CD14-positive monocyte (primary cell): ENCODE results near the gene FHIT. TPM values are rescaled to one million over a fixed set of nuclear protein-coding genes. Genes with fewer than 3 reads are reported as not detected.

Source experiments
- DNase-seq, 3 donors: peaks; one replicate each; pipeline ENCODE4 v3.0.0-alpha.2; 2011 to 2022
- H2AFZ ChIP-seq: 2 replicates; pipeline ENCODE4 v1.6.0; 2012; ENCODE audit warnings: mild to moderate bottlenecking, low read depth, low read length, inconsistent platforms; ENCODE audit not compliant: insufficient read depth, poor library complexity, severe bottlenecking
- H3K27ac ChIP-seq, 2 donors: 1 replicate in 1 of 2; 2 replicates in 1 of 2; pipeline ENCODE4 v1.5.1; 2012 to 2013; ENCODE audit warnings: low read length in 2 of 2, control low read depth in 1 of 2, inconsistent platforms in 1 of 2, low read depth in 1 of 2, mild to moderate bottlenecking in 1 of 2
- H3K27me3 ChIP-seq, 2 donors: one replicate each; pipeline versions ENCODE4 v1.6.0 to v1.6.1; 2011 to 2013; ENCODE audit warnings: low read length in 2 of 2; ENCODE audit not compliant: control insufficient read depth in 2 of 2, insufficient read depth in 2 of 2
- H3K36me3 ChIP-seq, 2 donors: replicated peaks in 1 of 2; 1 replicate in 1 of 2; 2 replicates in 1 of 2; pipeline versions ENCODE4 v1.5.1 to v1.6.1; 2012 to 2013; ENCODE audit warnings: low read length in 2 of 2, control low read depth in 1 of 2, inconsistent platforms in 1 of 2, mild to moderate bottlenecking in 1 of 2; ENCODE audit not compliant: insufficient read depth in 2 of 2, control insufficient read depth in 1 of 2
- H3K4me1 ChIP-seq, 2 donors: 1 replicate in 1 of 2; 2 replicates in 1 of 2; pipeline versions ENCODE4 v1.5.1 to v1.6.1; 2012 to 2013; ENCODE audit warnings: low read length in 2 of 2, control low read depth in 1 of 2, inconsistent platforms in 1 of 2, mild to moderate bottlenecking in 1 of 2, moderate library complexity in 1 of 2; ENCODE audit not compliant: insufficient read depth in 2 of 2, control insufficient read depth in 1 of 2
- H3K4me2 ChIP-seq: replicated peaks from 2 replicates; pipeline ENCODE3; 2012; ENCODE audit warnings: low read length, moderate library complexity, mild to moderate bottlenecking; ENCODE audit not compliant: poor library complexity, severe bottlenecking; ENCODE audit errors: extremely low read depth
- H3K4me3 ChIP-seq, 3 experiments: fragments of 200-600 bp in 1 of 3; sonication (generic) in 1 of 3; replicated peaks in 1 of 3; 1 replicate in 2 of 3; 2 replicates in 1 of 3; pipeline ENCODE4 v1.5.1; 2011 to 2013; ENCODE audit warnings: low read length in 3 of 3, mild to moderate bottlenecking in 3 of 3, control low read depth in 2 of 3, low read depth in 2 of 3, inconsistent platforms in 1 of 3, moderate library complexity in 1 of 3
- H3K79me2 ChIP-seq: 2 replicates; pipeline ENCODE4 v1.6.0; 2012; ENCODE audit warnings: mild to moderate bottlenecking, control low read depth, inconsistent platforms, low read length, moderate library complexity; ENCODE audit not compliant: insufficient read depth
- H3K9ac ChIP-seq: 2 replicates; pipeline ENCODE4 v1.6.0; 2017; ENCODE audit warnings: low read length, mild to moderate bottlenecking; ENCODE audit not compliant: insufficient read depth, poor library complexity, severe bottlenecking
- H3K9me3 ChIP-seq, 2 donors: replicated peaks in 1 of 2; 1 replicate in 1 of 2; 2 replicates in 1 of 2; pipeline versions ENCODE4 v1.5.1 to v1.6.1; 2012 to 2013; ENCODE audit warnings: low read length in 2 of 2, control low read depth in 1 of 2; ENCODE audit not compliant: control insufficient read depth in 1 of 2, insufficient read depth in 1 of 2
- H4K20me1 ChIP-seq: 2 replicates; pipeline ENCODE4 v1.6.0; 2012; ENCODE audit warnings: mild to moderate bottlenecking, low read length, control low read depth, moderate library complexity; ENCODE audit not compliant: insufficient read depth
- H3K27ac Mint-ChIP-seq, 7 donors: one replicate each; pipeline ENCODE4 v1.8.0; 2020; ENCODE audit warnings: mild to moderate bottlenecking in 7 of 7, mixed read lengths in 7 of 7, moderate library complexity in 6 of 7, inconsistent platforms in 2 of 7
- H3K27me3 Mint-ChIP-seq, 3 donors: one replicate each; pipeline ENCODE4 v1.8.0; 2021 to 2022; ENCODE audit warnings: low read depth in 3 of 3, mild to moderate bottlenecking in 3 of 3, mixed read lengths in 3 of 3, moderate library complexity in 3 of 3, inconsistent platforms in 1 of 3
- H3K36me3 Mint-ChIP-seq, 2 donors: one replicate each; pipeline ENCODE4 v1.8.0; 2020; ENCODE audit warnings: mixed read lengths in 2 of 2, inconsistent platforms in 1 of 2, mild to moderate bottlenecking in 1 of 2
- H3K4me1 Mint-ChIP-seq: one replicate; pipeline ENCODE4 v1.8.0; 2020; ENCODE audit warnings: mild to moderate bottlenecking, mixed read lengths
- H3K4me3 Mint-ChIP-seq, 2 donors: one replicate each; pipeline ENCODE4 v1.8.0; 2020; ENCODE audit warnings: mild to moderate bottlenecking in 2 of 2, mixed read lengths in 2 of 2, moderate library complexity in 1 of 2
- H3K9me3 Mint-ChIP-seq, 7 donors: one replicate each; pipeline ENCODE4 v1.8.0; 2020 to 2022; ENCODE audit warnings: mixed read lengths in 7 of 7, mild to moderate bottlenecking in 6 of 7, moderate library complexity in 6 of 7, inconsistent platforms in 2 of 7
- CTCF ChIP-seq: fragments of 200-600 bp; IDR thresholded peaks from one replicate; pipeline ENCODE4 v1.8.0; 2022; ENCODE audit warnings: antibody characterized with exemption, mild to moderate bottlenecking
- WGBS: methylation state at CpG from one replicate; pipeline ENCODE4 v1.1.5; 2013; ENCODE audit warnings: missing lambda C conversion rate; ENCODE audit not compliant: insufficient coverage; 5-methylcytosine and 5-hydroxymethylcytosine counted together
- intact Hi-C, 2 donors: fragments of 100-400 bp; cut with micrococcal nuclease; formaldehyde crosslinking; loops; one replicate each; pipeline versions ENCODE4 v1.15.0 to v1.15.1; 2023
- polyA plus RNA-seq, 3 donors: library from polyadenylated mRNA; depleted of rRNA in 1 of 3; unstranded in 2 of 3; stranded (reverse) in 1 of 3; fragments of 300-500 nt in 2 of 3; fragments of >200 nt in 1 of 3; fragmentation: Illumina TruSeq in 2 of 3; gene quantifications; 1 replicate in 2 of 3; 2 replicates in 1 of 3; pipeline ENCODE4 v1.2.3, GENCODE V29; 2012 to 2021

The FHIT gene
- polyA plus RNA-seq, 3 donors: 1.7 to 3.4 (median 3.2) TPM

GRCh38 chr3:60131618-60132017 is 1119.6 kb downstream of the FHIT start:
- H3K36me3 Mint-ChIP-seq: no peaks in the 10 kb centered on the region
- no peaks in the 10 kb centered on the region for H3K27me3 ChIP-seq
- no peak for DNase-seq
- peaks cover 0 to 3% (median 0%) of the 10 kb centered on the region in 7 donors for H3K9me3 Mint-ChIP-seq
- H2AFZ ChIP-seq: no peak overlapping the region
- H3K9me3 ChIP-seq: no peaks in the 10 kb centered on the region
- H4K20me1 ChIP-seq: no peaks in the 10 kb centered on the region
- H3K9ac ChIP-seq: no peak overlapping the region
- no peak overlapping the region for H3K4me3 ChIP-seq
- H3K36me3 ChIP-seq: no peaks in the 10 kb centered on the region
- H3K4me2 ChIP-seq: no peak overlapping the region
- H3K4me1 ChIP-seq: no peaks in the 10 kb centered on the region
- H3K27ac ChIP-seq: no peak overlapping the region
- H3K4me3 Mint-ChIP-seq: no peak overlapping the region
- no peaks in the 10 kb centered on the region for H3K79me2 ChIP-seq
- intact Hi-C loops: no loop called here
- H3K27ac Mint-ChIP-seq: peak overlapping the region in 1 of 7 donors; percentile 18
- H3K27me3 Mint-ChIP-seq: peaks cover 0 to 4% (median 1%) of the 10 kb centered on the region in 3 donors
- H3K4me1 Mint-ChIP-seq: peaks cover 7% of the 10 kb centered on the region
- no peak for TF ChIP-seq CTCF

- WGBS: 95% methylated on average over 6 of the region's 6 CpGs
- H3K27ac ChIP-seq: no peak overlapping the region
- no peaks in the 10 kb centered on the region for H3K27me3 ChIP-seq
- no peak overlapping the region for H3K27ac Mint-ChIP-seq
- no peaks in the 10 kb centered on the region for H3K4me1 Mint-ChIP-seq
- no peak overlapping the region for H2AFZ ChIP-seq
- H3K4me1 ChIP-seq: no peaks in the 10 kb centered on the region
- H3K9me3 ChIP-seq: no peaks in the 10 kb centered on the region
- H3K4me3 Mint-ChIP-seq: no peak overlapping the region
- H3K9ac ChIP-seq: no peak overlapping the region
- H3K9me3 Mint-ChIP-seq: peaks cover 0 to 3% (median 0%) of the 10 kb centered on the region in 7 donors
- intact Hi-C loops: no loop called here
- TF ChIP-seq CTCF: no peak
- H3K79me2 ChIP-seq: no peaks in the 10 kb centered on the region
- H3K4me2 ChIP-seq: no peak overlapping the region
- no peaks in the 10 kb centered on the region for H3K36me3 Mint-ChIP-seq
- no peaks in the 10 kb centered on the region for H4K20me1 ChIP-seq
- H3K27me3 Mint-ChIP-seq: peaks cover 0 to 2% (median 0%) of the 10 kb centered on the region in 3 donors
- H3K4me3 ChIP-seq: no peak overlapping the region
- DNase-seq: no peak
- H3K36me3 ChIP-seq: no peaks in the 10 kb centered on the region
Measured at GRCh38 chr3:60126511-60127304, 1124.5 kb downstream of the FHIT start.
